Measurements from ENCODE around the gene CCBE1. TPM values are rescaled to one million over a fixed set of nuclear protein-coding genes. Genes with fewer than 3 reads are reported as not detected.
"Not testable (repeated sequence)": the region's sequence is repeated elsewhere in the genome, so short reads cannot be mapped to it uniquely, and the experiment has no call there.

The CCBE1 gene
- polyA plus RNA-seq, 1 donor from 2014 or later, result 0.19 TPM

DNA sequence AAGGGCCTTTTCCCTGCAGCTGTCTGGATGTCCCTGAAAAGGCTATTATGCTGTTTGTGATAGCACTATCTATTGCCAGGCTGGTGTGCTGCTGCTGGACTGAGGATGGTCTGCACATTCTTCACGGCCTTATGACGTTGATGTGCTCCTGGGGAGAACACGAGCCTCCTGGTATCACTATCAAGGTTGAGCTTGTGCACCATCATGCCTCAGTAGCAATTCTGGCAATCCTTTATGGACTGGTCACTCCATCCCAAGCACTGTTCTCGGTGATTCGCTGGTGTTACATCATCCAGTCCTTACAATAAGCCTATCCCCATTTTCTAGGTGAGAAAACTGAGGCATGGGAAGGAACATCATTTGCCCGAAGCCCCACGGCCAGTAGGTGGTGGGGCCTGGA lies 18.2 kb upstream of the CCBE1 start:
- H2AFZ ChIP-seq (ENCODE audit: low read depth, low read length), result no peak overlapping the region
- no peaks in the 10 kb centered on the region for H3K27me3 ChIP-seq (ENCODE audit: insufficient read depth, low read depth, low read length)
- no peak for TF ChIP-seq EP300 (conservative IDR thresholded peaks at IDR 0.05; ENCODE audit: poor library complexity, severe bottlenecking)
- TF ChIP-seq REST (IDR thresholded peaks at IDR 0.05; ENCODE audit: borderline replicate concordance), result no peak
- TF ChIP-seq, protein P1, sequence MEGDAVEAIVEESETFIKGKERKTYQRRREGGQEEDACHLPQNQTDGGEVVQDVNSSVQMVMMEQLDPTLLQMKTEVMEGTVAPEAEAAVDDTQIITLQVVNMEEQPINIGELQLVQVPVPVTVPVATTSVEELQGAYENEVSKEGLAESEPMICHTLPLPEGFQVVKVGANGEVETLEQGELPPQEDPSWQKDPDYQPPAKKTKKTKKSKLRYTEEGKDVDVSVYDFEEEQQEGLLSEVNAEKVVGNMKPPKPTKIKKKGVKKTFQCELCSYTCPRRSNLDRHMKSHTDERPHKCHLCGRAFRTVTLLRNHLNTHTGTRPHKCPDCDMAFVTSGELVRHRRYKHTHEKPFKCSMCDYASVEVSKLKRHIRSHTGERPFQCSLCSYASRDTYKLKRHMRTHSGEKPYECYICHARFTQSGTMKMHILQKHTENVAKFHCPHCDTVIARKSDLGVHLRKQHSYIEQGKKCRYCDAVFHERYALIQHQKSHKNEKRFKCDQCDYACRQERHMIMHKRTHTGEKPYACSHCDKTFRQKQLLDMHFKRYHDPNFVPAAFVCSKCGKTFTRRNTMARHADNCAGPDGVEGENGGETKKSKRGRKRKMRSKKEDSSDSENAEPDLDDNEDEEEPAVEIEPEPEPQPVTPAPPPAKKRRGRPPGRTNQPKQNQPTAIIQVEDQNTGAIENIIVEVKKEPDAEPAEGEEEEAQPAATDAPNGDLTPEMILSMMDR (IDR thresholded peaks at IDR 0.05; ENCODE audit: poor library complexity, severe bottlenecking), result no peak
- TF ChIP-seq RAD21 (conservative IDR thresholded peaks at IDR 0.05), result no peak
- TF ChIP-seq MXI1 (conservative IDR thresholded peaks at IDR 0.05; ENCODE audit: poor library complexity, severe bottlenecking), result no peak
- no peaks in the 10 kb centered on the region for H3K36me3 ChIP-seq (ENCODE audit: insufficient read depth, low read length)
- no peak overlapping the region for H3K4me2 ChIP-seq (ENCODE audit: low read length)
- no peaks in the 10 kb centered on the region for H3F3A ChIP-seq (ENCODE audit: insufficient read depth, low read length, poor library complexity, severe bottlenecking)
- H3K9ac ChIP-seq (ENCODE audit: low read length), result no peak overlapping the region
- no peak overlapping the region for H3K4me3 ChIP-seq (ENCODE audit: low read length)
- no peaks in the 10 kb centered on the region for H3K79me2 ChIP-seq (replicated peaks; ENCODE audit: insufficient read depth, low read length)
- no peak overlapping the region for H3K27ac ChIP-seq (ENCODE audit: low read length)
- H4K20me1 ChIP-seq (ENCODE audit: insufficient read depth), result no peaks in the 10 kb centered on the region
- H3K9me3 ChIP-seq (ENCODE audit: low read length), result no peaks in the 10 kb centered on the region
- no peaks in the 10 kb centered on the region for H3K9me2 ChIP-seq (ENCODE audit: insufficient read depth, low read length)

GRCh38 chr18:59714096-59714495 lies 16.9 kb upstream of the CCBE1 start:
- H3F3A ChIP-seq (ENCODE audit: insufficient read depth, low read length, poor library complexity, severe bottlenecking); H3K36me3 ChIP-seq (ENCODE audit: insufficient read depth, low read length); H3K27ac ChIP-seq (ENCODE audit: low read length); H3K9ac ChIP-seq (ENCODE audit: low read length); H4K20me1 ChIP-seq (ENCODE audit: insufficient read depth); H3K27me3 ChIP-seq (ENCODE audit: insufficient read depth, low read depth, low read length); H3K9me3 ChIP-seq (ENCODE audit: low read length); H2AFZ ChIP-seq (ENCODE audit: low read depth, low read length); H3K4me3 ChIP-seq (ENCODE audit: low read length); H3K9me2 ChIP-seq (ENCODE audit: insufficient read depth, low read length); H3K79me2 ChIP-seq (replicated peaks; ENCODE audit: insufficient read depth, low read length); H3K4me2 ChIP-seq (ENCODE audit: low read length): not testable (repeated sequence)

- TF ChIP-seq REST (IDR thresholded peaks at IDR 0.05; ENCODE audit: borderline replicate concordance), result no peak
- TF ChIP-seq MXI1 (conservative IDR thresholded peaks at IDR 0.05; ENCODE audit: poor library complexity, severe bottlenecking), result no peak
- TF ChIP-seq POLR2AphosphoS5 (IDR thresholded peaks at IDR 0.05), result no peak
- H3K9ac ChIP-seq (ENCODE audit: low read length), result no peak overlapping the region
- no peak overlapping the region for H3K4me2 ChIP-seq (ENCODE audit: low read length)
- H4K20me1 ChIP-seq (ENCODE audit: insufficient read depth), result no peaks in the 10 kb centered on the region
- H3F3A ChIP-seq (ENCODE audit: insufficient read depth, low read length, poor library complexity, severe bottlenecking), result no peaks in the 10 kb centered on the region
- H3K27ac ChIP-seq (ENCODE audit: low read length), result no peak overlapping the region
- no peaks in the 10 kb centered on the region for H3K9me3 ChIP-seq (ENCODE audit: low read length)
- H3K79me2 ChIP-seq (replicated peaks; ENCODE audit: insufficient read depth, low read length), result no peaks in the 10 kb centered on the region
- H2AFZ ChIP-seq (ENCODE audit: low read depth, low read length), result no peak overlapping the region
- no peak overlapping the region for H3K4me3 ChIP-seq (ENCODE audit: low read length)
- no peaks in the 10 kb centered on the region for H3K27me3 ChIP-seq (ENCODE audit: insufficient read depth, low read depth, low read length)
- no peaks in the 10 kb centered on the region for H3K9me2 ChIP-seq (ENCODE audit: insufficient read depth, low read length)
- H3K36me3 ChIP-seq (ENCODE audit: insufficient read depth, low read length), result no peaks in the 10 kb centered on the region
Measured at GRCh38 chr18:59712311-59712710, 15.1 kb upstream of the CCBE1 start.
